GM21529 (cell line): ENCODE measurements around the gene CIP2A.
A peak's percentile ranks its signal among the peaks of the same experiment; 100 is the strongest.

Source experiments
- ATAC-seq: cut with Tn5 transposase; IDR thresholded peaks from one replicate; pipeline ENCODE4 v1.9.1; 2021; ENCODE audit not compliant: unreplicated experiment

The CIP2A gene

GRCh38 chr3:108564564-108564963 lies 24.7 kb downstream of the CIP2A start:
- ATAC-seq = no peak

- no peak for ATAC-seq
Measured at GRCh38 chr3:108562565-108562964, 26.7 kb downstream of the CIP2A start.

GRCh38 chr3:108555966-108556581 lies 33.2 kb downstream of the CIP2A start:
- ATAC-seq = no peak

GRCh38 chr3:108554913-108555571 lies 34.2 kb downstream of the CIP2A start:
- no peak for ATAC-seq

- ATAC-seq = no peak
Measured at GRCh38 chr3:108554229-108554628, 35.0 kb downstream of the CIP2A start.

GRCh38 chr3:108552267-108553159 lies 36.7 kb downstream of the CIP2A start:
- no peak for ATAC-seq

GRCh38 chr3:108548886-108549285 lies 40.4 kb downstream of the CIP2A start:
- ATAC-seq = no peak

GRCh38 chr3:108548304-108548703 lies 40.9 kb downstream of the CIP2A start:
- no peak for ATAC-seq

GRCh38 chr3:108546692-108547091 lies 42.5 kb downstream of the CIP2A start:
- peak; percentile 71 for ATAC-seq

GRCh38 chr3:108546247-108546646 lies 43.0 kb downstream of the CIP2A start:
- no peak for ATAC-seq

- ATAC-seq = no peak
Measured at GRCh38 chr3:108538083-108538482, 51.2 kb downstream of the CIP2A start.

GRCh38 chr3:108528459-108529252 lies 60.6 kb downstream of the CIP2A start:
- peak; percentile 99 for ATAC-seq

GRCh38 chr3:108527817-108528216 lies 61.4 kb downstream of the CIP2A start:
- no peak for ATAC-seq

- no peak for ATAC-seq
Measured at GRCh38 chr3:108527109-108527508, 62.1 kb downstream of the CIP2A start.

- ATAC-seq = no peak
Measured at GRCh38 chr3:108525971-108526370, 63.3 kb downstream of the CIP2A start.

- no peak for ATAC-seq
Measured at GRCh38 chr3:108525256-108525655, 64.0 kb downstream of the CIP2A start.

- ATAC-seq = no peak
Measured at GRCh38 chr3:108524537-108524936, 64.7 kb downstream of the CIP2A start.

GRCh38 chr3:108518895-108519294 lies 70.3 kb downstream of the CIP2A start:
- ATAC-seq = no peak

GRCh38 chr3:108516881-108517280 lies 72.4 kb downstream of the CIP2A start:
- no peak for ATAC-seq

GRCh38 chr3:108513961-108514360 lies 75.3 kb downstream of the CIP2A start:
- ATAC-seq = no peak

GRCh38 chr3:108512671-108513070 lies 76.6 kb downstream of the CIP2A start:
- ATAC-seq = no peak
